PC-9 (cell line): ENCODE measurements around the gene PINLYP. TPM values are rescaled to one million over a fixed set of nuclear protein-coding genes. Genes with fewer than 3 reads are reported as not detected.

ENCODE experiments used
- BruUV-seq: library from RNA; stranded (reverse); fragments of 400-500 nt; replicated peaks from 2 replicates; lab custom pipeline; 2021; lab: Mats Ljungman, UMichigan
- CTCF ChIA-PET: fragments of 300-600 bp; sonication (Branson Sonifier 250); formaldehyde crosslinking; loops from one replicate; lab custom pipeline; 2022; ENCODE audit warnings: antibody characterized with exemption; lab: Charles Lee
- POLR2A ChIA-PET: fragments of 300-600 bp; sonication (Branson Sonifier 250); formaldehyde crosslinking; loops from one replicate; lab custom pipeline; 2022; ENCODE audit warnings: antibody characterized with exemption; ENCODE audit not compliant: unreplicated experiment; lab: Charles Lee
- DNase-seq, 2 experiments: peaks; one replicate each; pipeline versions ENCODE4 v3.0.0 to v3.0.0-alpha.2; 2015 to 2022; ENCODE audit warnings: mixed read lengths in 1 of 2
- H2AFZ ChIP-seq: fragments of 200-600 bp; sonication (generic); 2 replicates; pipeline ENCODE4 v1.8.1; 2017; ENCODE audit warnings: antibody characterized with exemption
- H3F3A ChIP-seq: fragments of 200-600 bp; sonication (generic); 2 replicates; pipeline ENCODE4 v1.8.1; 2017; ENCODE audit warnings: antibody characterized with exemption, mild to moderate bottlenecking, low read depth; ENCODE audit not compliant: insufficient read depth
- H3K27ac ChIP-seq: fragments of 200-600 bp; sonication (generic); 2 replicates; pipeline ENCODE4 v1.6.1; 2016; ENCODE audit warnings: mixed run types
- H3K27me3 ChIP-seq: fragments of 200-600 bp; sonication (generic); 2 replicates; pipeline ENCODE4 v1.6.1; 2016; ENCODE audit warnings: low read depth, mixed run types; ENCODE audit not compliant: insufficient read depth
- H3K36me3 ChIP-seq: fragments of 200-600 bp; sonication (generic); 2 replicates; pipeline ENCODE4 v1.6.1; 2016; ENCODE audit warnings: low read depth, mixed run types
- H3K4me1 ChIP-seq: fragments of 200-600 bp; sonication (generic); replicated peaks from 2 replicates; pipeline ENCODE4 v1.6.1; 2016; ENCODE audit warnings: mixed run types; ENCODE audit not compliant: insufficient read depth
- H3K4me2 ChIP-seq: fragments of 200-600 bp; sonication (generic); 2 replicates; pipeline ENCODE4 v1.6.1; 2017; ENCODE audit warnings: mixed run types
- H3K4me3 ChIP-seq: fragments of 200-600 bp; sonication (generic); 2 replicates; pipeline ENCODE4 v1.6.1; 2016; ENCODE audit warnings: mixed run types
- H3K79me2 ChIP-seq: fragments of 200-600 bp; sonication (generic); 2 replicates; pipeline ENCODE4 v1.6.1; 2017; ENCODE audit warnings: low read depth, mixed run types
- H3K9me2 ChIP-seq: fragments of 200-600 bp; sonication (generic); 2 replicates; pipeline ENCODE4 v1.8.1; 2017; ENCODE audit warnings: mild to moderate bottlenecking; ENCODE audit not compliant: insufficient read depth
- H3K9me3 ChIP-seq: fragments of 200-600 bp; sonication (generic); 2 replicates; pipeline ENCODE4 v1.8.1; 2016; ENCODE audit warnings: low read depth; ENCODE audit not compliant: insufficient read depth
- H4K20me1 ChIP-seq: fragments of 200-600 bp; sonication (generic); 2 replicates; pipeline ENCODE4 v1.8.1; 2017; ENCODE audit not compliant: insufficient read depth
- CTCF ChIP-seq: fragments of 200-600 bp; sonication (generic); conservative IDR thresholded peaks from 2 replicates; pipeline ENCODE4 v1.6.1; 2017; ENCODE audit warnings: mixed run types, antibody characterized with exemption, mild to moderate bottlenecking, moderate library complexity
- EZH2 ChIP-seq: fragments of 200-600 bp; sonication (generic); IDR thresholded peaks from 2 replicates; pipeline ENCODE4 v1.8.0; 2017; ENCODE audit warnings: antibody characterized with exemption, low read depth
- intact Hi-C: fragments of 100-400 bp; cut with micrococcal nuclease; formaldehyde crosslinking; loops from one replicate; pipeline ENCODE4 v1.10.0; 2022; ENCODE audit not compliant: unreplicated experiment
- total RNA-seq: library from RNA; stranded (reverse); gene quantifications from 2 replicates; pipeline ENCODE4 v1.2.3, GENCODE V29; 2021

The PINLYP gene
- total RNA-seq, 1 experiment from 2014 or later, result 2.0 TPM

GRCh38 chr19:43555185-43555770, 20.3 kb upstream of the PINLYP start:
- Histone ChIP-seq H3K9me2 (no peaks in the 10 kb centered on the region), H3K79me2 (no peaks in the 10 kb centered on the region), H3K36me3 (no peaks in the 10 kb centered on the region), H3K4me3 (no peak overlapping the region), H3F3A (0 out of 2 replicates have a peak, but pooled peaks cover 9% of the 10 kb centered on the region), H3K27ac (no peak overlapping the region), H3K4me1 (no peaks in the 10 kb centered on the region), H4K20me1 (no peaks in the 10 kb centered on the region), H3K9me3 (no peaks in the 10 kb centered on the region), H2AFZ (no peak overlapping the region), H3K4me2 (no peak overlapping the region), H3K27me3 (no peaks in the 10 kb centered on the region)
- DNase-seq, result peak in 1 of 2 experiments; percentile 65
- ChIA-PET CTCF (interaction anchor here (0.5 to 1.6 kb wide), 9 partner anchors 29 to 1379 kb away, joined by 3 to 5 read pairs (median 3); partner anchors contain the start of gene SMG9), POLR2A (no interaction called here)
- no TSS peak for BruUV-seq
- peak; percentile 76 for TF ChIP-seq CTCF
- no peak for TF ChIP-seq EZH2
- intact Hi-C loops, result no loop called here

- no peak overlapping the region for H3K4me2 ChIP-seq
- peaks cover 13% of the 10 kb centered on the region; the same call in 1 of the 2 replicates for H3F3A ChIP-seq
- H3K27me3 ChIP-seq, result no peaks in the 10 kb centered on the region
- H3K4me3 ChIP-seq, result no peak overlapping the region
- no peaks in the 10 kb centered on the region for H3K9me3 ChIP-seq
- no peak overlapping the region for H2AFZ ChIP-seq
- BruUV-seq, result no TSS peak
- H4K20me1 ChIP-seq, result no peaks in the 10 kb centered on the region
- no peak overlapping the region for H3K27ac ChIP-seq
- no peak for TF ChIP-seq CTCF
- TF ChIP-seq EZH2, result no peak
- ChIA-PET CTCF (no interaction called here), POLR2A (interaction anchor here (0.6 kb wide), 1 partner anchor 36 kb away, joined by 4 read pairs; no protein-coding TSS in a partner anchor)
- no peaks in the 10 kb centered on the region for H3K36me3 ChIP-seq
- H3K4me1 ChIP-seq, result no peaks in the 10 kb centered on the region
- DNase-seq, result no peak
- intact Hi-C loops, result no loop called here
- H3K9me2 ChIP-seq, result no peaks in the 10 kb centered on the region
- no peaks in the 10 kb centered on the region for H3K79me2 ChIP-seq
Measured at GRCh38 chr19:43560687-43561086, 14.9 kb upstream of the PINLYP start.

GRCh38 chr19:43561139-43561970, 14.2 kb upstream of the PINLYP start:
- TF ChIP-seq EZH2, result no peak
- TF ChIP-seq CTCF, result no peak
- Histone ChIP-seq H2AFZ (no peak overlapping the region), H3K4me1 (no peaks in the 10 kb centered on the region), H4K20me1 (no peaks in the 10 kb centered on the region), H3K27ac (no peak overlapping the region), H3K9me3 (no peaks in the 10 kb centered on the region), H3K4me3 (no peak overlapping the region), H3K27me3 (no peaks in the 10 kb centered on the region), H3K9me2 (no peaks in the 10 kb centered on the region), H3K4me2 (no peak overlapping the region), H3K79me2 (no peaks in the 10 kb centered on the region), H3F3A (peaks cover 13% of the 10 kb centered on the region; the same call in 1 of the 2 replicates), H3K36me3 (no peaks in the 10 kb centered on the region)
- no TSS peak for BruUV-seq
- ChIA-PET POLR2A (no interaction called here), CTCF (no interaction called here)
- intact Hi-C loops, result no loop called here
- DNase-seq, result no peak
